GM19468 (cell line): ENCODE data around the gene ANXA9.

Experiments used
- ATAC-seq: cut with Tn5 transposase; IDR thresholded peaks from one replicate; pipeline ENCODE4 v1.9.1; 2021; ENCODE audit warnings: mild to moderate bottlenecking, moderate library complexity, moderate number of reproducible peaks; ENCODE audit not compliant: unreplicated experiment; ENCODE audit errors: extremely low read depth

The ANXA9 gene

GRCh38 chr1:150981805-150982712, at the start of gene ANXA9:
ANXA9 (plus strand) TSS chr1:150982292; CDS start chr1:150983106, 814 bp downstream.
- ATAC-seq = no peak

GRCh38 chr1:150944856-150945255, 37.2 kb upstream of the ANXA9 start:
- no peak for ATAC-seq

GRCh38 chr1:150954708-150955107, 27.4 kb upstream of the ANXA9 start:
- ATAC-seq = no peak

- ATAC-seq = no peak
Measured at GRCh38 chr1:150955280-150955679, 26.8 kb upstream of the ANXA9 start.

- no peak for ATAC-seq
Measured at GRCh38 chr1:150957666-150958065, 24.4 kb upstream of the ANXA9 start.

GRCh38 chr1:150960646-150961045, 21.4 kb upstream of the ANXA9 start:
- ATAC-seq = no peak

- ATAC-seq = no peak
Measured at GRCh38 chr1:150961756-150962155, 20.3 kb upstream of the ANXA9 start.

GRCh38 chr1:150963321-150964163, 18.6 kb upstream of the ANXA9 start:
- no peak for ATAC-seq

GRCh38 chr1:150964164-150964489, 18.0 kb upstream of the ANXA9 start:
- ATAC-seq = no peak

- no peak for ATAC-seq
Measured at GRCh38 chr1:150965605-150966004, 16.5 kb upstream of the ANXA9 start.

GRCh38 chr1:150966011-150966410, 16.1 kb upstream of the ANXA9 start:
- no peak for ATAC-seq

GRCh38 chr1:150967936-150968335, 14.2 kb upstream of the ANXA9 start:
- no peak for ATAC-seq

GRCh38 chr1:150968491-150968890, 13.6 kb upstream of the ANXA9 start:
- ATAC-seq = no peak

- no peak for ATAC-seq
Measured at GRCh38 chr1:150969626-150970025, 12.5 kb upstream of the ANXA9 start.

- ATAC-seq = no peak
Measured at GRCh38 chr1:150970808-150971582, 11.1 kb upstream of the ANXA9 start.

GRCh38 chr1:150971583-150972416, 10.3 kb upstream of the ANXA9 start:
- no peak for ATAC-seq

- ATAC-seq = no peak
Measured at GRCh38 chr1:150972417-150972940, 9.6 kb upstream of the ANXA9 start.

- ATAC-seq = no peak
Measured at GRCh38 chr1:150973258-150973835, 8.7 kb upstream of the ANXA9 start.
